Hepatocyte (in vitro differentiated cells): Measurements from ENCODE around the gene EOLA1. TPM values are rescaled to one million over a fixed set of nuclear protein-coding genes. Genes with fewer than 3 reads are reported as not detected.
"Not testable (repeated sequence)": the region's sequence is repeated elsewhere in the genome, so short reads cannot be mapped to it uniquely, and the experiment has no call there.

Source experiments
- DNase-seq: peaks from one replicate; pipeline ENCODE4 v3.0.0-alpha.2; 2016; ENCODE audit warnings: low spot score
- H2AFZ ChIP-seq: fragments of 200-600 bp; sonication (generic); 2 replicates; pipeline ENCODE4 v1.6.0; 2016; ENCODE audit warnings: antibody characterized with exemption, mild to moderate bottlenecking
- H3K27ac ChIP-seq: fragments of 200-600 bp; sonication (generic); 2 replicates; pipeline ENCODE4 v1.5.1; 2016; ENCODE audit warnings: mild to moderate bottlenecking
- H3K27me3 ChIP-seq: fragments of 200-600 bp; sonication (generic); 2 replicates; pipeline ENCODE4 v1.6.1; 2016
- H3K36me3 ChIP-seq: fragments of 200-600 bp; sonication (generic); replicated peaks from 2 replicates; pipeline ENCODE4 v1.5.1; 2016; ENCODE audit warnings: low read depth; ENCODE audit not compliant: insufficient read depth
- H3K4me1 ChIP-seq: fragments of 200-600 bp; sonication (generic); 2 replicates; pipeline ENCODE4 v1.5.1; 2016; ENCODE audit warnings: mild to moderate bottlenecking, moderate library complexity; ENCODE audit not compliant: insufficient read depth
- H3K4me2 ChIP-seq: fragments of 200-600 bp; sonication (generic); 2 replicates; pipeline ENCODE4 v1.6.0; 2016
- H3K4me3 ChIP-seq: fragments of 200-600 bp; sonication (generic); 2 replicates; pipeline ENCODE4 v1.5.1; 2016; ENCODE audit warnings: mild to moderate bottlenecking
- H3K79me2 ChIP-seq: fragments of 200-600 bp; sonication (generic); 2 replicates; pipeline ENCODE4 v1.6.0; 2017; ENCODE audit warnings: mild to moderate bottlenecking
- H3K9me2 ChIP-seq: fragments of 200-600 bp; sonication (generic); replicated peaks from 2 replicates; pipeline ENCODE4 v1.6.0; 2017; ENCODE audit warnings: mild to moderate bottlenecking; ENCODE audit not compliant: insufficient read depth
- H3K9me3 ChIP-seq: fragments of 200-600 bp; sonication (generic); 2 replicates; pipeline ENCODE4 v1.5.1; 2016; ENCODE audit warnings: low read depth, mild to moderate bottlenecking
- H4K20me1 ChIP-seq: fragments of 200-600 bp; sonication (generic); 2 replicates; pipeline ENCODE4 v1.6.0; 2016; ENCODE audit warnings: mild to moderate bottlenecking; ENCODE audit not compliant: insufficient read depth, poor library complexity, severe bottlenecking
- EZH2 ChIP-seq: fragments of 200-600 bp; sonication (generic); IDR thresholded peaks from 2 replicates; pipeline ENCODE4 v1.6.1; 2016; ENCODE audit warnings: antibody characterized with exemption, mild to moderate bottlenecking, borderline replicate concordance
- EZH2phosphoT487 ChIP-seq: fragments of 200-600 bp; sonication (generic); IDR thresholded peaks from one replicate; pipeline ENCODE4 v1.6.1; 2018; ENCODE audit warnings: antibody characterized with exemption, mild to moderate bottlenecking, low read depth, moderate library complexity; ENCODE audit not compliant: unreplicated experiment, severe bottlenecking
- WGBS: methylation state at CpG from one replicate; pipeline ENCODE4 v1.1.6; 2016; ENCODE audit warnings: low lambda C conversion rate; ENCODE audit errors: missing lambda C conversion rate; 5-methylcytosine and 5-hydroxymethylcytosine counted together
- polyA plus RNA-seq: library from polyadenylated mRNA; unstranded; fragments of >200 nt; fragmentation: Nextera tagmentation; extraction: Ambion mirVana; gene quantifications from 2 replicates; pipeline ENCODE4 v1.2.1, GENCODE V29; 2016
- total RNA-seq: library from RNA; depleted of rRNA; stranded (reverse); fragments of >200 nt; gene quantifications from 2 replicates; pipeline ENCODE4 v1.2.3, GENCODE V29; 2014
- TF ChIP-seq, protein P1 (sequence below): fragments of 200-600 bp; sonication (generic); IDR thresholded peaks from 2 replicates; pipeline ENCODE4 v1.5.1; 2016; ENCODE audit warnings: antibody characterized with exemption, mild to moderate bottlenecking; ENCODE audit not compliant: poor library complexity

The EOLA1 gene
- total and polyA plus RNA-seq, 2 experiments from 2014 or later = 9.1 to 13.4 TPM

DNA sequence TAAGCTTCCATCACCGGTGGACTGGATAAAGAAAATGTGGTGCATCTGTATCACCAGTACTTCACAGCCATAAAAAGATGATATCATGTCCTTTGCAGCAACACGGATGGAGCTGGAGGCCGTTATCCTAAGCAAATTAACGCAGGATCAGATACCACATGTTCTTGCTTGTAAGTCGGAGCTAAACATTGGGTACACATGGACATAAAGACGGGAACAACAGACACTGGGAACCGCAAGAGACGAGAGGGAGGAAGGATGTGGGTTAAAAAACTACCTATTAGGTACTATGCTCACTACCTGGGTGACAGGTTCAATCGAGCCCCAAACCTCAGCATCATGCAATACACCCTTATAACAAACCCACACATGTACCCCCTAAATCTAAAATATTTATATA lies 19.4 kb upstream of the EOLA1 start:
- Histone ChIP-seq H3K4me1 (peaks cover 5% of the 10 kb centered on the region), H3K36me3 (no peaks in the 10 kb centered on the region), H3K9me3 (peaks cover 7% of the 10 kb centered on the region), H3K4me2 (no peak overlapping the region), H4K20me1 (no peaks in the 10 kb centered on the region), H3K27me3 (no peaks in the 10 kb centered on the region), H3K79me2 (no peaks in the 10 kb centered on the region), H3K9me2 (no peaks in the 10 kb centered on the region), H2AFZ (no peak overlapping the region), H3K27ac (no peak overlapping the region), H3K4me3 (no peak overlapping the region)
- DNase-seq = no peak
- 57% methylated on average over 9 of the region's 9 CpGs for WGBS
- TF ChIP-seq EZH2 = no peak
- TF ChIP-seq, protein P1, sequence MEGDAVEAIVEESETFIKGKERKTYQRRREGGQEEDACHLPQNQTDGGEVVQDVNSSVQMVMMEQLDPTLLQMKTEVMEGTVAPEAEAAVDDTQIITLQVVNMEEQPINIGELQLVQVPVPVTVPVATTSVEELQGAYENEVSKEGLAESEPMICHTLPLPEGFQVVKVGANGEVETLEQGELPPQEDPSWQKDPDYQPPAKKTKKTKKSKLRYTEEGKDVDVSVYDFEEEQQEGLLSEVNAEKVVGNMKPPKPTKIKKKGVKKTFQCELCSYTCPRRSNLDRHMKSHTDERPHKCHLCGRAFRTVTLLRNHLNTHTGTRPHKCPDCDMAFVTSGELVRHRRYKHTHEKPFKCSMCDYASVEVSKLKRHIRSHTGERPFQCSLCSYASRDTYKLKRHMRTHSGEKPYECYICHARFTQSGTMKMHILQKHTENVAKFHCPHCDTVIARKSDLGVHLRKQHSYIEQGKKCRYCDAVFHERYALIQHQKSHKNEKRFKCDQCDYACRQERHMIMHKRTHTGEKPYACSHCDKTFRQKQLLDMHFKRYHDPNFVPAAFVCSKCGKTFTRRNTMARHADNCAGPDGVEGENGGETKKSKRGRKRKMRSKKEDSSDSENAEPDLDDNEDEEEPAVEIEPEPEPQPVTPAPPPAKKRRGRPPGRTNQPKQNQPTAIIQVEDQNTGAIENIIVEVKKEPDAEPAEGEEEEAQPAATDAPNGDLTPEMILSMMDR = no peak

DNA sequence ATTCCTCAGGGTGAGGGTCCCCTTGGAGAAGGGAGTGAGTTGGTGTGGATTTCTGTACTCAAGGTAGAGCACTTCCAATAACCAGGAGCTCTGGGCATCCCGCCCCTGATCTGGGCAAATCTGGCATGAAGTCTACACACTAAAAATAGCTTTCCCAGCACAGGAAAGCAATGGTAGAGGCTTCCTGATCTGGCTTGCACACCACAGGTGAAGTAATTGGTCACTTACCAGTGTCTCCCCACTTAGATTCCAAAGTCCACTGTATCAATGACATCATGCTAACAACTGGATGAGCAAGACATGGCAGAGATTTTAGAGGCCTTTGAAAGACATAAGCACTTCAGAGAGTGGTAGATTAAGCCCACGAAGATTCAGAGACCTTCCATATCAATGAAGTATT lies 17.9 kb upstream of the EOLA1 start:
- peak; percentile 35 for DNase-seq
- no peaks in the 10 kb centered on the region for H3K79me2 ChIP-seq
- 64% methylated on average over 2 of the region's 2 CpGs for WGBS
- H4K20me1 ChIP-seq = no peaks in the 10 kb centered on the region
- H3K4me3 ChIP-seq = no peak overlapping the region
- H3K27ac ChIP-seq = peak overlapping the region; percentile 78
- no peak overlapping the region for H3K4me2 ChIP-seq
- no peaks in the 10 kb centered on the region for H3K9me2 ChIP-seq
- H3K9me3 ChIP-seq = peaks cover 7% of the 10 kb centered on the region
- TF ChIP-seq, protein P1 = no peak
- TF ChIP-seq EZH2phosphoT487 = no peak
- no peak overlapping the region for H2AFZ ChIP-seq
- no peaks in the 10 kb centered on the region for H3K27me3 ChIP-seq
- peaks cover 5% of the 10 kb centered on the region for H3K4me1 ChIP-seq
- H3K36me3 ChIP-seq = no peaks in the 10 kb centered on the region

DNA sequence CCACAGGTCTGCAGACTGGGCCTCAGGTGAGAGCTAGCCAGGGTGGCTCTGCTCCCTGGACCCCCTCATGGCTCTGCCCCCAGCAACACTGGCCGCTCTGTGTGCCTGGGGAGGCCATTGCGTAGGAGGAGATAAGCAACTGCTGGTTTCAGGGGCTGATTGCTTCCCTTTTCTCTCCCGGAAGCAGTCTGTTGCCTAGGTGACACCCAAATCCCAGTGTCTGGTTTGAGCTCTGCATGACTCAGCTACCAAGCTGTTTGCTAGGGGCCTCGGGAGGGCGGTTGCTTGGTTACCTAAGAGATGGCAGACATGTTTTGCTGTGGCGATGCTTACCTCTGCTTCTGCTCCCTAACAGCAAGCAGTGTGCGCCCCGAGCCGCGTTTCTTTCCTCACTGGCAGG lies 15.4 kb upstream of the EOLA1 start:
- H3K4me2 ChIP-seq, H4K20me1 ChIP-seq, H3K9me2 ChIP-seq, H3K27me3 ChIP-seq, H3K4me1 ChIP-seq, H2AFZ ChIP-seq, H3K4me3 ChIP-seq, H3K79me2 ChIP-seq, H3K9me3 ChIP-seq, H3K36me3 ChIP-seq: not testable (repeated sequence)
- H3K27ac ChIP-seq = peak overlapping the region; percentile 58
- WGBS = 34% methylated on average over 3 of the region's 10 CpGs
- peak; percentile 54 for DNase-seq

DNA sequence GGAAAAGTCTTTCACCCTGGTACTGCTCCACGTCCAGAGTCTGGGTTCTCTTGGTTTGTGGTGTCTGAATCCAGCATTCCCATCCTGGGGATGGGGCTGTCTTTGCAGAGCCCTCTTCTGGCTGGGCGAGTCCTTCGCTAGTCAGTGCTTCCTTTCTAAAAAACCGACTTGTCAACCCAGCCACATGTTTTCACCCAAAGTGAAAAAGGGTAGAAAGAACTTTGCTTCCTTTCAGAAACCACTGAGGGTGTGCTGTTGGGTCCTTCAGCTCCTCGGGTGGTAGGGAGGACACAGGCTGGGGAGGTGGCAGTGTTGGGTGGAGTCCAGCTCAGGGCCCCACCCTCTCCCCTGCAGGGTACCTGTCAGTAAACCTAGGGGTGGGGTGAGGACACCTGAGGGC lies 14.9 kb upstream of the EOLA1 start:
- 68% methylated on average over 5 of the region's 5 CpGs for WGBS
- H3K4me3 ChIP-seq, H3K79me2 ChIP-seq: not testable (repeated sequence)

DNA sequence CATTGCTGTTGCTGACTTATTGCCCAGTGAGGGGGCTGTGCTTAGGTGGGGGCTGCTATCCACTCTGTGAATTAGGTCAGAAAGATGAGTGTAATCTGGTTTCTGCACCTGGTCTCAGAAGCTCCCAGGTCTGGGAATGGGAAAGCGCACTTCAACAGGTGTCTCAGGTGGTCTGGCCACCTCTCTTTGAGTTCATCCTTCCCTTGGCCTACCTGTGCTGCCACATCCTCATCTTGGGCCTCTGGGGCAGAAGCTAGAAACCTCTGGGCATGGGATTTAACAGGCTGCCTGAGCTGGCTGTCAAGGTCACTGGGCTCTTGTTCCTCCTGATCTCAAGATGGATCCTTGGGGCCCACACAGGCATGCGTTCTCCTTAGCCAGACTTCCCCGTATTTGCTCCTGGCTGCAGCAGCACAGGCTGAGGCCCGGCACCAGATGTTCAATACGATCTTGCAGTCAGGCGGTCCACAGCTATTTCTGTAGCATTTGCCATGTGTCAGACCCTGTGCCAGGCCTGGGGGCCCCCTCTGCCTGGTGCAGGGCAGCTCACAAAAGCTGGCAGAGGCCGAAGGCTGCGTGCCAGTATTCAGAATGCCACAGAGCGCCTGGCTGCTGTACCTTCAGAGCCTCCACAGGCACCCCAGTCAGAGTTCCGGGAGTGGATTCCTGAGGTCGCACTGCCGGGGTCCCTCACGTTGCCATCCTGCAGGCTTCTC lies 14.3 kb upstream of the EOLA1 start:
- H3K4me1 ChIP-seq, H3K27ac ChIP-seq, H3K79me2 ChIP-seq, H3K9me3 ChIP-seq, DNase-seq, H3K36me3 ChIP-seq, H4K20me1 ChIP-seq, H3K4me2 ChIP-seq, H2AFZ ChIP-seq, H3K27me3 ChIP-seq, H3K9me2 ChIP-seq, H3K4me3 ChIP-seq: not testable (repeated sequence)
- WGBS = 85% methylated on average over 11 of the region's 13 CpGs

More for the DNA sequence above, 14.9 kb upstream of the EOLA1 start:
- DNase-seq, H3K9me2 ChIP-seq, H3K4me2 ChIP-seq, H3K27me3 ChIP-seq, H3K4me1 ChIP-seq, H4K20me1 ChIP-seq, H3K36me3 ChIP-seq, H2AFZ ChIP-seq, H3K9me3 ChIP-seq: not testable (repeated sequence)
- peak overlapping the region; percentile 53 for H3K27ac ChIP-seq
